Stimulated activated CD4-positive, alpha-beta T cell treated with anti-CD3 and anti-CD28 coated beads, Interleukin-2, amount 100 ng/mL, for 4 hours (primary cell): Measurements from ENCODE around the gene CLPSL2.
"Not testable (repeated sequence)": the region's sequence is repeated elsewhere in the genome, so short reads cannot be mapped to it uniquely, and the experiment has no call there.

Source experiments
- DNase-seq: peaks from one replicate; pipeline ENCODE4 v3.0.0-alpha.2; 2020; ENCODE audit warnings: low read depth

Gene CLPSL2, protein sequence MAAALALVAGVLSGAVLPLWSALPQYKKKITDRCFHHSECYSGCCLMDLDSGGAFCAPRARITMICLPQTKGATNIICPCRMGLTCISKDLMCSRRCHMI

DNA sequence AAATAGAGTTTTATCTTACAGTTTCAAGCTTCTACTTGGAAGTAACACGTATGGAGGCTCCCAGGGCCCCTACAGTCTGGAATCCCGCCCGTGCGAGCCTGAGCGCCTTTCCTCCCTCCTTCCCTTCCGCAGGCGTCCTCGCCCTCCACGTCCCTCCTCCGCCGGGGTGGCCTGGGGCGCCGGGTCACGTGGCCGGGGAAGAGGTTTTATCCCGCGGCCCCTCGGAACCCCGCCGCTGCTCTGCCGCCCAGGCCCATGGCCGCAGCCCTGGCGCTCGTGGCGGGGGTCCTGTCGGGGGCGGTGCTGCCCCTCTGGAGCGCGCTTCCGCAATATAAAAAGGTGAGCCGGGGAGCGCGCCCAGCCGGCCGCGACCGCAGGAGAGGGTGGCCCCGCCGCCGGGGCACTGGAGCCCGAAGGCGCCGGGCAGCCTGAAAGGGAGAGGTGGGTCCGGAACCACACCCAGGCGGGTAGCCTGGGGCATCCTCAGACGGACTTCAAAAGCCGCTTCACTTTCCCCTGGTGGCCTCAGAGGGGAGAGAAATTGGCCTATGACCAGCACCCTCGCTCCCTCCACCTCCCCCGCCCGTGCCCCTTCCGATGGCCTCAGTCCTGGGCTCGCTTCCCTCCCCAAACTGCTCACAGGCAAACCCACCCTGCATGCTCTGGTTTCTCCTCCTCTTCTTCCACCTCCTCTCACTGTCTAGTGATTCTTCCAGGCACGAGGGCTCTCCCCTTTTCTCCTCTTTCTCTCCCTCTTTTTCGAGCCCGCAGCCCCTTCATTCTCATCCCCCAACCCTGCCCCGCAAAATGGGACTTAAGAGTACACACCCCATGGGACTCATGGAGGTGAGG, at the start of gene CLPSL2:
Gene CLPSL2 (plus strand): TSS at position 235 of the 852 bp plus-strand sequence. CDS start 21 bp downstream, at position 256.
- DNase-seq, result no peak

DNA sequence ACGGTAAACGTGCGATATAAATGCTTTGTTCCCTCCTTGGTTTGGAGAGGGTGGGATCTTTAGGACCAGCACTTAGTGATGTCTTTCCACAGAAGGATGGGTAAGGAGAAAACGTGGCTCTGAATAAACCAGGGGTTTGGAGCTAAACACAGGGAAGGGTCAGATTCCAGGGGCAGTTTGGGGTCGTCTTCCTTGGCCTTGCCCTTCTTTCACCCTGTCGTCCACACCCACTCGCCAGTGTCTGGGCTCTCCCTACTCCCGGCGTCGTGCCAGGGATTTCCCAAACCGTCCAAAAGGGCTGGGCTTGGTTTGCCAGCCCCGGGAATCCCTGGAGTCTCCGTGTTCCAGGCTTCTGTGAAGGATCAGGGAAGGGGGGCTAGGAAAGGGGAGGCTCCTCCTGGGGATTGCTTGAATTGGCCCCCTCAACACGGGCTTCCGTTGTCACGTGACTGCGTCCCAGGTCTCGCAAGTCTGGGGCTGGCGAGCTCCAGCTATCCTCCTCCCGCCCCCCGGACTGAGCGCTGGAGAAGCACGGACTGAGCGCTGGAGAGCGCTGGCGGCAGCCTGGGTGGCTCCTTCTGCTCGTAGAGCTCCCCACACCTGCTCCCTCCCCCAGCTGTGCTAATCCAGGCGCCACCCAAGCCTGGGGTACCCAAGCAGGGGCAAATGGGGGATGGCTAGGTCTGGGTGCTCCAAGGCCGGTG, 49.0 kb upstream of the CLPSL2 start:
- DNase-seq, result no peak

DNA sequence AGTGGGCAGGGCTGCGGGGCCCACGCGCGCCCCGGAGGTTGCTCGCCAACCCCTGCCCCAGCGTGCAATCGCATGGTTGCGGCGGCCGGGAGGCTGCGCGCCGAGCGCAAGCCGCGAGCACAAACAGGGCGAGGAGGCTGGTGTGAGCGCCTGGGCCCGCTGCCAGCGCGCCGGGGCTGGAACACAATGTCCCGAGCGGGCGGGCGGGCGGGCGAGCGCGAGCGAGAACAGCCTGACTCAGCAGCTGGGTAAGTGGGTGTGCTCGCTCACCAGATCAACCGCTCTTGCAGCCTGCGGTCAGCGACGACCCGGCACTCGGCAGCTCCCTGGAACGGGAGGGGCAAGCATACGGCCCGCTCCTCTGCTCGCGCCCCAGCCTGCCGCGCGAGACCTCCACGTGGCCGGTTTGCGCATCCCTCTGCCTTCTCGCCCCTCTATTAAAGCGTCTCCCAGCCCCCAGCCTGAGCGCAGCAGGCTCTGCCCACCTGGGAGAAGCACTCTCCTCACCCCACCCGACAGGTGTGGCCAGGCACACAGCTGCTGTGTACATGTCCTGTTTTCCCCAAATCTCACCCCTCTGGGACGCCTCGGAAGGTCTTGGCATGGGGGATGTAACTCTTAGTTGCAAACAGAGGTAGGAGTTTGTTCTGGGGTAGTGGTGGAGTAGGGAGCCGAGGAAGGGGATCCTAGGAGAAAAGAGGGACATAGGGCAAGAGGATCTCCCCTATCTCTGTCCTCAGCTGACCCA, 48.3 kb upstream of the CLPSL2 start:
- DNase-seq, result peak; percentile 77

DNA sequence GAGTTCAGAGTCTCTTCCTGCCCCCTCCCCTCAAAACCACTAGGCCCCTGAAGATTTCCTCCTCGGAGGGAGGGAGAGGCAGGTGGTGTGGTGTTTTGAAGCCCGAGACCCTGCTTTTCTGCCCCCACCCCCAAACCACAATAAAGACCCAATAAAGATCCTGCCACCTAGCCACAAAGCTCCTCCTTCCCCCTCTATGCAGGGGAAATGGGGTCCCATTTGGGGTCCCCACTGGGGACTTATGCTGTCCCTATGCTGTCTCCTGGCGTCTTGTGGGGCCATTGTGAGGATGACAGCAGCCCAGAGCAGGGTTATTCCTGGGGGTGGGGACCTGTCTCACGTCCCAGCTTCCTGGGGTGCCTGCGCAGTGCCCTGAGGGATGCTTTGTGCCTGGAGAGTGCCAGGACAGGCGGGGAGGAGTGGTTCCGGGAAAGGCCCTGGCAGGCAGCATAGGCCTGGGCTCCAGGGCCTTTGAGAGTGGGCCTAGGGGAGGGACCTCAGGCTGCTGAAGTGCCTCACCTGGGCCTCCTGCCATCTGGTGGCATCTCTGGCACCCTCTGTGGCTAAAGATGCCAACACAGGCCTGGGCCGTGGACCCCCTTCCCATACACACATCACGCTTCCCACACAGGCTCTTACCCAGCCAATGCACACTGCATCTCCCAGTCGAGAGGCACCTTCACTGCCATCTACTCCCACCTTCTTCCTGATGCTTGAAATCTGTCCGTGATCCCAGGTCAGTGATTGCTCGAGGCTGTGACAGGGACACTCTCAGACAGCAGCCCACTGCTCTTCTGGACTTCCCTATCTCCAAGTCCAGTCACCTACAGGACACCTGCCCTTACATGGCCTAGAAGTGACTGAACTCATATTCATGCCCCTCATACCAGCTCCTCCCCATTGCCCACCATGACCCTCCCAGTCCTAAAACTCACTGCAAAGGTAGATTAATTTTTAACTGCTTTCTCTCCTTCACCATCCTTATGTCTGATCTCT, 47.4 kb upstream of the CLPSL2 start:
- DNase-seq, result no peak

DNA sequence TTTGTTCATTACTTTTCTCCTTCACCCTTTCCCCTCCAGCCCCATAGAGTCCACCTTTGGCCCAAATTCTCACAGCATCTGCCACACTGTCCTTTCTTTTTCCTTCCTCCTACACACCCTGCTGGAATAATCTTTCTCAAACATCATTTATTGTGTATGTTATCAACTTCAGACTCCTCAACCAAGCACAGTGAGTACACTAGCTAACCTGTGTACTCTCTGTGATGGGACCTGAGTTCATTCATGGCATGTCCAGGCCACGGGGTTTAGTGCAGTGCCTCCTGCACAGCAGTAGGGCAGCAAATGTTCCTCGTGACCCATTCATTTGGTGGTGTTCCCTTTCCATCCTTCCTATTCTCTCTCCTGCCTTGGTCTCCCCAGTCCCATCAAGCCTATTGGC, 46.7 kb upstream of the CLPSL2 start:
- DNase-seq, result no peak

DNA sequence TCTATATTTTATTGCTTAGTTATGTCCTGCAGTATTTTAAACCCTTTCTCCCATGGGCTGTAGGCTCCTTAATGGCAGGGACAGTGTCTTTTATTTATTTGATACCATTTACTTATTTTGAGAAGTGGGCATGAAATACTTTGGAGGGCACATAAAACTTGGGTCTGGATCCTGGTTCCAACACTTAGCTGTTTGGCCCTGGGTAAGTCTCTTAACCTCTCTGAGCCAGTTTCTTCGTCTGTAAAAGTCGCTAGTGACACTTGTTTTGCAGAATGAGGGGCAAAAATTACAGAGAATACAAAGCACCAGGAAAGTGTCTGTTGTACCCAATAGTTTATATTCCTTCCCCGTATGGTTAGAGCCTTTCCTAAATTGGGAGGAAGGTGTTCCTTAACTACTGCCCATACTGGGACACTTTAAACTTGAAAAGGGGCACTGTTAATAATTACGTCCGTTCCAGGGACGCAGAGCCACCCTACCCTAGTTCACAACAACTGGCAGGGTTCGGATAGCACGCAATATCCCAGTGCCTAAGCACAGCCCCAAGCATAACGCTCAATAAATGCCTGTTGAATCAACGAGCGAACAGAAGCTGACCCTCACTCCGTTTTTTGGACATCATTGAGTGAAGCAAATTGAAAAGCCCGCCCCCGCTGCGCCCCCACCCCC, 45.5 kb upstream of the CLPSL2 start:
- DNase-seq, result no peak

DNA sequence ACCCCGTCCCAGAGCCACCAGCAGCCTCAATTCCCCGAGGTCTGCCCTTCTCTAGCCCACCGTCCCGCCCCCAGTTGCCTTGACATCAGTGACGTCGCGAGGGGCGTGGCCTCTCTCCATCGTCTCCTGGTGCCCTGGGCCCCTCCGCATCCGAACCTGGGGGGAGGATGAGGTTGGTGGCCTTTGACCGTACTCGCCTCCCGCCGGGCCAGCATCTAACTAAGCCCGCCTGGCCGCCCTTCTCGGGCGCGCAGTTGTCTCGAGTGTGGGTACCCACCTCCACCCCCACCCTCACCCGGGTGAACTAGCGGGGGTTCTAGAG, 45.0 kb upstream of the CLPSL2 start:
- DNase-seq, result peak; percentile 90

DNA sequence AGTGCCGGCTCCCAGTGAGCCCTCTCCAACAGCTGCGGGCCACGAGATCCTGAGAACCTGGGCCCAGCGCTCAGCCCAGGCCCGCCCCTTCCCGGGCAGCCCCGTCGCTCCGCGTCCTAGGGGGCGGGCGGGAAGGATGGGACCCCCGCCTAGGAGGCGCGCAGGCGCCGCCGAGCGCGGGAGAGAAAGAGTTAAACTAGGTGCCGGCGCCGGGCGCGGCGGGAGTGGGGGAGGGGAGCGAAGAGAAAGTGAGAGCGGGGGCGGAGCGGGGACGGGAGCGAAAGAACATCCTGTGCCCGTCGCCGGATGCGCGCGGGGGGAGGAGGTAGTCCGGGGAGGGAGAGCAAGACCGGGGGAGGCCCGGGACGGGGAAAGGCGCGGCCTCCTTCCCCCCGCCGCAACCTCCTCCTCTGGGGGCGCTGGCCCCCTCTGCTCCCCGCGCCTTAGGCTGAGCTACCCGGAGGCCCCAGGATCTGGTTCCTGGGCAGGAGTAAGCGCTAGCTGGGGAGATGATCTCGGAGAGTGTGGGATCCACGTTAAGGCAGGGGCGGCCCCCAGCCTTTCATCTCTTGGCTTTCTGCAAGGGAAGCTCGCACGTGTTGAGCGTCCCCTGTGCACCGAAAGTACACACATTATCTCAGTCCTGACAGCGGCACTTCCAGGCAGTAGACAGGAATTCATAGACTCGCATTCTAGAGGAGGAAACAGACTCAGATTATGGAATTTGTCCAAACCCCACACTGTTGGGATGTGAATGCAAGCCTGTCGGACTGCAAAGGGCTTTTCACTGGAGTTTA, 44.5 kb upstream of the CLPSL2 start:
- DNase-seq, result peak; percentile 90

DNA sequence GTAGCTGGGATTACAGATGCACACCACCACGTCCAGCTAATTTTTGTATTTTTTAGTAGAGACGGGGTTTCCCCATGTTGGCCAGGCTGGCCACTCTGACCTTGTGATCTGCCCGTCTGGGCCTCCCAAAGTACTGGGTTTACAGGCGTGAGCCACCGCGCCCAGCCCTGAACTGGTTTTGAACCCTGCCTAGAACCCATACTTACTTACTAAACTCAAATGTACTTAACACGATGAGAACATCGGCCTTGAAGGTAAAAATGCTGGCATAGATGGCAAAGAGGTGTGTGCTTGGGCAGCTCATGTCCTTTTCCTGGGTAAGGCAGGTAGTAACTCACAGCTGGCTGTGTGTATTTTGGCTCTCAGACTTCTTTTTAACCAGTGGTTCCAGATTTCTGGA, 42.8 kb upstream of the CLPSL2 start:
- DNase-seq, result no peak

DNA sequence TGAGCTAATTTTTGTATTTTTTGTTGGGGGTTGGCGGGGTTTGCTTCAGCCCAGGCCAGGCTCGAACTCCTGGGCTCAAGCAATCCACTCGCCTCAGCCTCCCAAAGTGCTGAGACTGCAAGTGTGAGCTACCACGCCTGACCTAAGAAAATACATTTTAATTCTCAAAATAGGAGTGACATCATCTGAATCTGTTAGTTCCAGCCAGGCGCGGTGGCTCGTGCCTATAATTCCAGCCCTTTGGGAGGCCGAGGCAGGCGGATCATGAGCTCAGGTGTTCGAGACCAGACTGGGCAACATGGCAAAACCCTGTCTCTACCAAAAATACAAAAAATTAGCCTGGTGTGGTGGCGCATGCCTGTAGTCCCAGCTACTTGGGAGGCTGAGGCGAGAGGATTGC, 42.1 kb upstream of the CLPSL2 start:
- DNase-seq, result not testable (repeated sequence)

DNA sequence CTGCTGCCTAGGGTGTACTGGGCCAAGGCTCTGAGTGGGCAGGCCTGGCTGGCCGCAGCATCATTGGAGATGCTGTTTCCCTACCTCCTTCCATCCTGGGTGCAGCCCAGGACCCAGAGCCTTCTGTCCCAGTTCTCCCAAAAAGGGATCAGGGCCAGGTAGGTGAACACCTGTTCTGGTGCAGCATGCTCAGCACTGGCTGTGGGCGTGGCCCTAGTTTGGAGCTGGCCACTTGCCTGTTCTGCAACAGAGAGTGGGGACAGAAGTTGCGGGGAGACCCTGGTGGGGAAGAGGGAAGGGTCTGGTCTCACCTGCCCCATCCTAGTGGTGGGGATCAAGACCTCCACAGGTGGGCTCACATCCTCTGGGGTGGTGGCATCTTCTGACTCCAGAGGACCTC, 40.9 kb upstream of the CLPSL2 start:
- no peak for DNase-seq

DNA sequence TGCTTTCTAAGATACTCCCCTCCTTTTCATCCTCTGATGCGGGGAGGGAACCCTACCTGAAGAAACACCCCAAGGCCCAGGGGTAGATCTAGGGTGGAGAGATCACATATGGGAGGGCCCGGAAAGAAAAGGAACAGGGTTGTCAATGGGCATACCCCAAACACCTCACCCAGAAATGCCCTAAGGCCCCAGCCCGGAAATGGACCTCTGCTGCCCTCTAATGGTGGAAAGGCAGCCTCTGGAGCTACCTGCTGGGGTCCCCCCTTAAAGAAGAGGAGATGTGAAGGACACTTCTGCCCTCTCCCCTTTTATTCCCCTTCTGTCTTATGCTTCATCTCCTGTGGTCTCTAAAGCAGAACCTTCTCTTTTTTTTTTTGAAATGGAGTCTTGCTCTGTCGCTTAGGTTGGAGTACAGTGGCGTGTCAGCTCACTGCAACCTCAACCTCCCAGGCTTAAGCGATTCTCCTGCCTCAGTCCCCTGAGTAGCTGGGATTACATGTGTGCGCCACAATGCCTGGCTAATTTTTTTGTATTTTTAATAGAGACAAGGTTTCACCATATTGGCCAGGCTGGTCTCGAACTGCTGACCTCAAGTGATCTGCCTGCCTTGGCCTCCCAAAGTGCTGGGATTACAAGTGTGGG, 40.0 kb upstream of the CLPSL2 start:
- peak; percentile 78 for DNase-seq

DNA sequence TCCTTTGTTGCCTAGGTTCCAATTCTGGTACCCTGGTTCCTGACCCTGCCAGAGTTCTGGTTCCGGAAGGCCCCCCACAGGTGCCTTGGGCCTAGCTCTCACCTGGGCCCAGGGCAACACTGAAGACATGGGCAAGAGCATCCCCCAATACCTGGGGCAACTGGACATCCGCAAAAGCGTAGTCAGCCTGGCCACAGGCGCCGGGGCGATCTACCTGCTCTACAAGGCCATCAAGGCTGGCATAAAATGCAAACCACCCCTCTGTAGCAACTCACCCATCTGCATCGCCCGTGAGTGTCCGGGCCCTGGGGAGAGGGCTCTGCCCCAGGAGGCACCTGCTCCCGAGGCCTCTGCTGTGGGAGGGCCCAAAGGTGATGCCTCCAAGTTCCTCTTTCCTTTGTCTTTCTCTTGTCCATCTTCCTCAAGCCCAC, 39.4 kb upstream of the CLPSL2 start, which contains the start of gene ARMC12:
Gene ARMC12 (plus strand): TSS at position 51 of the 431 bp plus-strand sequence. CDS start 77 bp downstream, at position 128.
- no peak for DNase-seq

DNA sequence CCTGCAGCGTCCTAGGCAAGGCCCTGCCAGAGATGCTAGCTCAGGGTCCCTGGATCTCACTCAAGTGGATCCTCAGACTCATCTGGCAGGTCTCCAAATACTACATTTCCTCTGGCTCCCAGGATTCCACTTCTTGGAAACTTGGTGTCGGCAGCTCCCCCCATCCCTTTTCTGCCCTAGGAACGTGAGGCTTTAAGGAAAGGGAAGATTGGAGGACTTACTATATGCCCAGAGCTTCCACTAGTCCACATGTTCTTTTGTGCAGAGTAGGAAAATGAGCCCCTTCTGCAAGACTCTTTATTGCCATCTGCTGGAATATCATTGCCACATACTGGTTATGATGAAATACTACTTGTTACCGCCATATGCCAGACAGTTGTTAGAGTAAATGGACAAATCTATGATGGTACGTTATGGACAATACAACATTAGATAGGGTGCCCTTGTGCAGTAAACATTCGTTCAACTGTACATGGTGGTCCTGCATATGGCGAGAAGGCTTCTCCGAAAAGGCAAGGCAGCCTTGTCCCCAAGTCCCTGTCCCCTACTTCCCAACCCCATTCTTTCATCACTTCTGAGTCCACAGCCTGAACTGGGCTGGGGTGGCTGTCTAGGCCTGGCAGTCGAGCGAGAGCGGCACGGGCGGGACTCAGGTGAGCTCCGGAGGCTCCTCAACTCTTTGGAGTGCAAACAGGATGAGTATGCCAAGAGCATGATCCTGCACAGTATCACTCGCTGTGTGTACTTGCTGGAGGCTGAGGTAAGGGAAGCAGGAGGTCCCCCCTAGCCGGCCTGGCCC, 38.8 kb upstream of the CLPSL2 start:
- no peak for DNase-seq

DNA sequence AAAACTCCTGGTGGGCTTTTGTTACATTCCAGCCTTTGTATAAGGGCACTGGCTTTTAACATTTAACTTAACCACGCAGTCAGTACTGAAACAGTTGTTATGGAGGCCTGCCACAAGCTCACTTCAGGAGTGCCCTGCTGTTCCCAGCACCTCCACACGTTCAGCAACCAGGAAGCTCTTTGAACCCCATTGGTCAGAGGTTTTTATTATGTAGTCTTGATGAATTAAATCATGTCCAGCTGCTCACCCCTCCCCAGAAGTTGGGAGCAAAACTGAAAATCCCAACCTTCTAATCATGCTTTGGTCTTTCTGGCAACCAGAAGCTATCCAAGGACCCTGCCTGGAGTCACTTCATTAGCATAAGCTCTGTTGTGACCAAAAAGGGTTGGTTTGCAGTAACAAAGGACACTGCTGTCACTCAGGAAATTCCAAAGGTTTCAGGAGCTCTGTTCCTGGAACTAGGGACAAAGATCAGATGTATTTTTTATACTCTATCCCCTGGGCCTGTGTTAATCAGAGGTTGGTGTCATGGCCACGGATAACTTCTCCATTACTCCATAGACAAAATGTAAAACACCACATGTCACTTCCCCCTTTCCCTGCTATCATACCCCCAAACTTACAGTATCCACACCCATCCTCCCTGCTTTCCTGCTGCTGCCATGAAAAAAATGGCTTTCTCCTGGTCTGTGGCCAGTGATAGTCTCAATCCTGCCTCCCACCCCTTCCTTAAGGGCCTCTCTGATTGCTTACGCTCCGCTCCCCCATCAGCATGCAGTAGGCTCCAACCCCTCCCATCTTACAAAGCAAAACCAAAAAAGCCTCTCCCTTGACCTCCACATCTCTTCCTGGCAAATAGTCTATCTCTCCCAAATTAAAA, 36.5 kb upstream of the CLPSL2 start:
- no peak for DNase-seq

DNA sequence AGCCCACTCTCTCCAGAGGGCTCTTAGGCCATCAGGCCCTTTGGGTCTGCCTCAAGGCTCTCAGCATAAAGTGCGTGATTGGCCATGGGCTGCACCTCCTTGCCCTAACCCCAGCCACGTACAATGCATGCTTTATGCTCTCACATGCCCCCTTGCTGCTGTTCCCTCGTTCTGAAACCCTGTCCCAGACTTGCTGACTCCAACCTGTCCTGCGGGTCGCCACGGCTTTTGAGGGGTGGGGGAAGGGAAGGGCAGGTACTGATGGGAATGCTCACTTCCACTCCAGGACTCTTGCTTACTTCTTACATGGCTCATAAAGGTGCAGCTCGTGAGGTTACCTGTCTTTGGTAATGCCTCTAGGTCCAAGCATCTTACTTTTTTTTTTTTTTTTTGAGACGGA, 33.6 kb upstream of the CLPSL2 start:
- DNase-seq, result no peak

DNA sequence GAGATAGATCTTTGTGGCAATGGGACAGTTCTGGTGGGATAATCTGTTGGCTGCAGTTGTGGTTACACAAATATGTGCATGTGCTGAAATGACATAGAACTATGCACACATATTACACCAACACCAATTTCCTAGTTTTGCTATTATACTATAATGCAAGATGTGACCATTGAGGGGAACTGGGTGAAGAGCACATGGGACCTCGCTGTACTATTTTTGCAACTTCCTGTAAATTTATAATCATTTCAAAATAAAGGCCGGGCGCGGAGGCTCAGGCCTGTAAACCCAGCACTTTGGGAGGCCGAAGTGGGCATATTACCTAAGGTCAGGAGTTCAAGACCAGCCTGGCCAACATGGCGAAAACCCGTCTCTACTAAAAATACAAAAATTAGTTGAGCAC, 30.9 kb upstream of the CLPSL2 start:
- no peak for DNase-seq
